22Rv1 (cell line): ENCODE results near the gene SYNGR3.

Source experiments
- ZFX ChIP-seq: fragments of 450-650 bp; IDR thresholded peaks from 2 replicates; pipeline ENCODE4 v1.6.1; 2017; ENCODE audit warnings: antibody characterized with exemption, borderline replicate concordance
- TF ChIP-seq, protein P1 (sequence below): fragments of 450-650 bp; IDR thresholded peaks from 2 replicates; pipeline ENCODE4 v1.5.1; 2017; ENCODE audit warnings: mild to moderate bottlenecking

- TF ChIP-seq, protein P1, sequence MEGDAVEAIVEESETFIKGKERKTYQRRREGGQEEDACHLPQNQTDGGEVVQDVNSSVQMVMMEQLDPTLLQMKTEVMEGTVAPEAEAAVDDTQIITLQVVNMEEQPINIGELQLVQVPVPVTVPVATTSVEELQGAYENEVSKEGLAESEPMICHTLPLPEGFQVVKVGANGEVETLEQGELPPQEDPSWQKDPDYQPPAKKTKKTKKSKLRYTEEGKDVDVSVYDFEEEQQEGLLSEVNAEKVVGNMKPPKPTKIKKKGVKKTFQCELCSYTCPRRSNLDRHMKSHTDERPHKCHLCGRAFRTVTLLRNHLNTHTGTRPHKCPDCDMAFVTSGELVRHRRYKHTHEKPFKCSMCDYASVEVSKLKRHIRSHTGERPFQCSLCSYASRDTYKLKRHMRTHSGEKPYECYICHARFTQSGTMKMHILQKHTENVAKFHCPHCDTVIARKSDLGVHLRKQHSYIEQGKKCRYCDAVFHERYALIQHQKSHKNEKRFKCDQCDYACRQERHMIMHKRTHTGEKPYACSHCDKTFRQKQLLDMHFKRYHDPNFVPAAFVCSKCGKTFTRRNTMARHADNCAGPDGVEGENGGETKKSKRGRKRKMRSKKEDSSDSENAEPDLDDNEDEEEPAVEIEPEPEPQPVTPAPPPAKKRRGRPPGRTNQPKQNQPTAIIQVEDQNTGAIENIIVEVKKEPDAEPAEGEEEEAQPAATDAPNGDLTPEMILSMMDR: no peak
- TF ChIP-seq ZFX: no peak
These were observed 42.5 kb upstream of the SYNGR3 start for GRCh38 chr16:1947369-1947670.
